K562 (cell line): ENCODE measurements around the gene CTRB2.

Experiments used
- CHD1 ChIP-seq: fragments of 200-600 bp; sonication (generic); IDR thresholded peaks from one replicate; pipeline ENCODE4 v1.6.1; 2012; ENCODE audit warnings: mild to moderate bottlenecking, moderate library complexity, low read length, inconsistent platforms
- CTCF ChIP-seq, 3 experiments: IDR thresholded peaks in 2 of 3; conservative IDR thresholded peaks in 1 of 3; 2 replicates each; pipeline ENCODE4 v1.5.1; 2011 to 2012; ENCODE audit warnings: low read length in 3 of 3, mild to moderate bottlenecking in 3 of 3, control low read depth in 2 of 3, improper control_type of control experiment in 1 of 3, inconsistent platforms in 1 of 3, low read depth in 1 of 3, mixed read lengths in 1 of 3, moderate library complexity in 1 of 3; ENCODE audit not compliant: insufficient read depth in 2 of 3
- JUND ChIP-seq, 2 experiments: IDR thresholded peaks; 2 replicates in 1 of 2; 3 replicates in 1 of 2; pipeline ENCODE4 v1.6.1; 2011; ENCODE audit warnings: borderline replicate concordance in 2 of 2, low read depth in 2 of 2, low read length in 2 of 2, improper control_type of control experiment in 1 of 2, missing biosample characterization in 1 of 2, missing genetic modification characterization in 1 of 2, missing genetic modification reagents in 1 of 2
- POLR2AphosphoS5 ChIP-seq: IDR thresholded peaks from 2 replicates; pipeline ENCODE4 v1.6.1; 2011; ENCODE audit warnings: mild to moderate bottlenecking, low read depth, low read length, moderate library complexity; ENCODE audit not compliant: control insufficient read depth, insufficient read depth
- RBM17 ChIP-seq: fragments of 200-400 bp; formaldehyde crosslinking; IDR thresholded peaks from 2 replicates; pipeline ENCODE4 v1.6.1; 2017; ENCODE audit warnings: low read depth, mild to moderate bottlenecking, low read length, borderline replicate concordance
- RNF2 ChIP-seq: sonication (generic); IDR thresholded peaks from 2 replicates; pipeline ENCODE4 v1.6.1; 2016
- RUNX1 ChIP-seq: sonication (generic); IDR thresholded peaks from 2 replicates; pipeline ENCODE4 v1.6.1; 2016; ENCODE audit warnings: antibody characterized with exemption, low read depth
- ZBTB33 ChIP-seq: sonication (generic); formaldehyde crosslinking; IDR thresholded peaks from 2 replicates; pipeline ENCODE4 v1.8.1; 2023; ENCODE audit warnings: mild to moderate bottlenecking, missing genetic modification reagents
- ZFX ChIP-seq: sonication (generic); formaldehyde crosslinking; IDR thresholded peaks from 2 replicates; pipeline ENCODE4 v1.8.0; 2022; ENCODE audit warnings: mild to moderate bottlenecking, missing genetic modification reagents, moderate library complexity
- ZNF121 ChIP-seq: sonication (generic); formaldehyde crosslinking; conservative IDR thresholded peaks from 2 replicates; pipeline ENCODE4 v1.8.0; 2022; ENCODE audit warnings: missing genetic modification reagents

- no peak for TF ChIP-seq ZNF121 (CRISPR knock-in tag)
- no peak for TF ChIP-seq CHD1
- no peak for TF ChIP-seq JUND (IDR thresholded peaks at IDR 0.05; ENCODE audit: borderline replicate concordance, low read depth, low read length)
- no peak for TF ChIP-seq JUND (tag; IDR thresholded peaks at IDR 0.05; ENCODE audit: borderline replicate concordance, low read depth, low read length)
- 0 out of 2 replicates have a peak, but pooled peaks have one; percentile 18 for TF ChIP-seq RNF2
- TF ChIP-seq POLR2AphosphoS5 = no peak
- TF ChIP-seq ZFX (CRISPR knock-in tag) = no peak
- no peak for TF ChIP-seq ZBTB33
- TF ChIP-seq CTCF (IDR thresholded peaks at IDR 0.05 in 2 of 3, conservative IDR thresholded peaks at IDR 0.05 in 1 of 3; ENCODE audit: insufficient read depth in 2 of 3, low read depth in 1 of 3, low read length in 3 of 3) = no peak
- no peak for TF ChIP-seq RUNX1
- no peak for TF ChIP-seq RBM17
Measured at GRCh38 chr16:75198135-75198600, 8.8 kb downstream of the CTRB2 start.
